CD14-positive monocyte (primary cell): ENCODE data around the gene GPC6. TPM values are rescaled to one million over a fixed set of nuclear protein-coding genes. Genes with fewer than 3 reads are reported as not detected.
A peak's percentile ranks its signal among the peaks of the same experiment; 100 is the strongest.

Source experiments
- DNase-seq, 3 donors: peaks; one replicate each; pipeline ENCODE4 v3.0.0-alpha.2; 2011 to 2022
- H2AFZ ChIP-seq: 2 replicates; pipeline ENCODE4 v1.6.0; 2012; ENCODE audit warnings: mild to moderate bottlenecking, low read depth, low read length, inconsistent platforms; ENCODE audit not compliant: insufficient read depth, poor library complexity, severe bottlenecking
- H3K27ac ChIP-seq, 2 donors: 1 replicate in 1 of 2; 2 replicates in 1 of 2; pipeline ENCODE4 v1.5.1; 2012 to 2013; ENCODE audit warnings: low read length in 2 of 2, control low read depth in 1 of 2, inconsistent platforms in 1 of 2, low read depth in 1 of 2, mild to moderate bottlenecking in 1 of 2
- H3K27me3 ChIP-seq, 2 donors: one replicate each; pipeline versions ENCODE4 v1.6.0 to v1.6.1; 2011 to 2013; ENCODE audit warnings: low read length in 2 of 2; ENCODE audit not compliant: control insufficient read depth in 2 of 2, insufficient read depth in 2 of 2
- H3K36me3 ChIP-seq, 2 donors: replicated peaks in 1 of 2; 1 replicate in 1 of 2; 2 replicates in 1 of 2; pipeline versions ENCODE4 v1.5.1 to v1.6.1; 2012 to 2013; ENCODE audit warnings: low read length in 2 of 2, control low read depth in 1 of 2, inconsistent platforms in 1 of 2, mild to moderate bottlenecking in 1 of 2; ENCODE audit not compliant: insufficient read depth in 2 of 2, control insufficient read depth in 1 of 2
- H3K4me1 ChIP-seq, 2 donors: 1 replicate in 1 of 2; 2 replicates in 1 of 2; pipeline versions ENCODE4 v1.5.1 to v1.6.1; 2012 to 2013; ENCODE audit warnings: low read length in 2 of 2, control low read depth in 1 of 2, inconsistent platforms in 1 of 2, mild to moderate bottlenecking in 1 of 2, moderate library complexity in 1 of 2; ENCODE audit not compliant: insufficient read depth in 2 of 2, control insufficient read depth in 1 of 2
- H3K4me2 ChIP-seq: replicated peaks from 2 replicates; pipeline ENCODE3; 2012; ENCODE audit warnings: low read length, moderate library complexity, mild to moderate bottlenecking; ENCODE audit not compliant: poor library complexity, severe bottlenecking; ENCODE audit errors: extremely low read depth
- H3K4me3 ChIP-seq, 3 experiments: fragments of 200-600 bp in 1 of 3; sonication (generic) in 1 of 3; replicated peaks in 1 of 3; 1 replicate in 2 of 3; 2 replicates in 1 of 3; pipeline ENCODE4 v1.5.1; 2011 to 2013; ENCODE audit warnings: low read length in 3 of 3, mild to moderate bottlenecking in 3 of 3, control low read depth in 2 of 3, low read depth in 2 of 3, inconsistent platforms in 1 of 3, moderate library complexity in 1 of 3
- H3K79me2 ChIP-seq: 2 replicates; pipeline ENCODE4 v1.6.0; 2012; ENCODE audit warnings: mild to moderate bottlenecking, control low read depth, inconsistent platforms, low read length, moderate library complexity; ENCODE audit not compliant: insufficient read depth
- H3K9ac ChIP-seq: 2 replicates; pipeline ENCODE4 v1.6.0; 2017; ENCODE audit warnings: low read length, mild to moderate bottlenecking; ENCODE audit not compliant: insufficient read depth, poor library complexity, severe bottlenecking
- H3K9me3 ChIP-seq, 2 donors: replicated peaks in 1 of 2; 1 replicate in 1 of 2; 2 replicates in 1 of 2; pipeline versions ENCODE4 v1.5.1 to v1.6.1; 2012 to 2013; ENCODE audit warnings: low read length in 2 of 2, control low read depth in 1 of 2; ENCODE audit not compliant: control insufficient read depth in 1 of 2, insufficient read depth in 1 of 2
- H4K20me1 ChIP-seq: 2 replicates; pipeline ENCODE4 v1.6.0; 2012; ENCODE audit warnings: mild to moderate bottlenecking, low read length, control low read depth, moderate library complexity; ENCODE audit not compliant: insufficient read depth
- H3K27ac Mint-ChIP-seq, 7 donors: one replicate each; pipeline ENCODE4 v1.8.0; 2020; ENCODE audit warnings: mild to moderate bottlenecking in 7 of 7, mixed read lengths in 7 of 7, moderate library complexity in 6 of 7, inconsistent platforms in 2 of 7
- H3K27me3 Mint-ChIP-seq, 3 donors: one replicate each; pipeline ENCODE4 v1.8.0; 2021 to 2022; ENCODE audit warnings: low read depth in 3 of 3, mild to moderate bottlenecking in 3 of 3, mixed read lengths in 3 of 3, moderate library complexity in 3 of 3, inconsistent platforms in 1 of 3
- H3K36me3 Mint-ChIP-seq, 2 donors: one replicate each; pipeline ENCODE4 v1.8.0; 2020; ENCODE audit warnings: mixed read lengths in 2 of 2, inconsistent platforms in 1 of 2, mild to moderate bottlenecking in 1 of 2
- H3K4me1 Mint-ChIP-seq: one replicate; pipeline ENCODE4 v1.8.0; 2020; ENCODE audit warnings: mild to moderate bottlenecking, mixed read lengths
- H3K4me3 Mint-ChIP-seq, 2 donors: one replicate each; pipeline ENCODE4 v1.8.0; 2020; ENCODE audit warnings: mild to moderate bottlenecking in 2 of 2, mixed read lengths in 2 of 2, moderate library complexity in 1 of 2
- H3K9me3 Mint-ChIP-seq, 7 donors: one replicate each; pipeline ENCODE4 v1.8.0; 2020 to 2022; ENCODE audit warnings: mixed read lengths in 7 of 7, mild to moderate bottlenecking in 6 of 7, moderate library complexity in 6 of 7, inconsistent platforms in 2 of 7
- CTCF ChIP-seq: fragments of 200-600 bp; IDR thresholded peaks from one replicate; pipeline ENCODE4 v1.8.0; 2022; ENCODE audit warnings: antibody characterized with exemption, mild to moderate bottlenecking
- WGBS: methylation state at CpG from one replicate; pipeline ENCODE4 v1.1.5; 2013; ENCODE audit warnings: missing lambda C conversion rate; ENCODE audit not compliant: insufficient coverage; 5-methylcytosine and 5-hydroxymethylcytosine counted together
- intact Hi-C, 2 donors: fragments of 100-400 bp; cut with micrococcal nuclease; formaldehyde crosslinking; loops; one replicate each; pipeline versions ENCODE4 v1.15.0 to v1.15.1; 2023
- polyA plus RNA-seq, 3 donors: library from polyadenylated mRNA; depleted of rRNA in 1 of 3; unstranded in 2 of 3; stranded (reverse) in 1 of 3; fragments of 300-500 nt in 2 of 3; fragments of >200 nt in 1 of 3; fragmentation: Illumina TruSeq in 2 of 3; gene quantifications; 1 replicate in 2 of 3; 2 replicates in 1 of 3; pipeline ENCODE4 v1.2.3, GENCODE V29; 2012 to 2021

Gene GPC6
- polyA plus RNA-seq, 3 donors = not detected

GRCh38 chr13:94218537-94218936 lies 991.9 kb downstream of the GPC6 start:
- intact Hi-C loops = no loop called here
- Histone ChIP-seq H3K36me3 (no peaks in the 10 kb centered on the region), H3K79me2 (no peaks in the 10 kb centered on the region), H2AFZ (no peak overlapping the region), H3K4me2 (no peak overlapping the region), H3K27me3 (no peaks in the 10 kb centered on the region), H4K20me1 (no peaks in the 10 kb centered on the region), H3K4me3 (no peak overlapping the region), H3K9ac (no peak overlapping the region), H3K4me1 (no peaks in the 10 kb centered on the region), H3K9me3 (no peaks in the 10 kb centered on the region), H3K27ac (no peak overlapping the region)
- peak overlapping the region in 1 of 2 donors; percentile 37 for H3K4me3 Mint-ChIP-seq
- H3K27ac Mint-ChIP-seq = no peak overlapping the region
- peaks cover 0 to 3% (median 0%) of the 10 kb centered on the region in 7 donors for H3K9me3 Mint-ChIP-seq
- H3K4me1 Mint-ChIP-seq = no peaks in the 10 kb centered on the region
- no peak for TF ChIP-seq CTCF
- no peaks in the 10 kb centered on the region for H3K27me3 Mint-ChIP-seq
- DNase-seq = no peak
- 92% methylated on average over 1 of the region's 2 CpGs for WGBS
- no peaks in the 10 kb centered on the region for H3K36me3 Mint-ChIP-seq

GRCh38 chr13:94218951-94219350 lies 992.3 kb downstream of the GPC6 start:
- Histone ChIP-seq H3K79me2 (no peaks in the 10 kb centered on the region), H3K4me1 (no peaks in the 10 kb centered on the region), H3K36me3 (no peaks in the 10 kb centered on the region), H3K4me2 (no peak overlapping the region), H3K9ac (no peak overlapping the region), H3K27me3 (no peaks in the 10 kb centered on the region), H3K27ac (no peak overlapping the region), H2AFZ (no peak overlapping the region), H3K9me3 (no peaks in the 10 kb centered on the region), H4K20me1 (no peaks in the 10 kb centered on the region), H3K4me3 (no peak overlapping the region)
- no peaks in the 10 kb centered on the region for H3K27me3 Mint-ChIP-seq
- WGBS = no CpG with 5 or more reads among the region's 3 CpGs
- intact Hi-C loops = no loop called here
- no peak for DNase-seq
- H3K36me3 Mint-ChIP-seq = no peaks in the 10 kb centered on the region
- no peak overlapping the region for H3K4me3 Mint-ChIP-seq
- H3K4me1 Mint-ChIP-seq = no peaks in the 10 kb centered on the region
- TF ChIP-seq CTCF = no peak
- H3K27ac Mint-ChIP-seq = no peak overlapping the region
- H3K9me3 Mint-ChIP-seq = peaks cover 0 to 3% (median 0%) of the 10 kb centered on the region in 7 donors
